Endothelial cell of umbilical vein (primary cell): Measurements from ENCODE around the gene MMP28. TPM values are rescaled to one million over a fixed set of nuclear protein-coding genes. Genes with fewer than 3 reads are reported as not detected.

Experiments used
- BruUV-seq: library from RNA; stranded (reverse); fragments of 400-500 nt; replicated peaks from 2 replicates; lab custom pipeline; 2021; lab: Mats Ljungman, UMichigan
- CTCF ChIA-PET: fragments of 300-600, 350-600 bp; sonication (Branson Sonifier 250); formaldehyde crosslinking; loops from one replicate; lab custom pipeline; 2021; ENCODE audit warnings: antibody characterized with exemption, inconsistent platforms; lab: Charles Lee
- POLR2A ChIA-PET: fragments of 300-600, 350-600 bp; sonication (Branson Sonifier 250); formaldehyde crosslinking; loops from one replicate; lab custom pipeline; 2021; ENCODE audit warnings: antibody characterized with exemption, inconsistent platforms; lab: Charles Lee
- DNase-seq: peaks from one replicate; pipeline ENCODE4 v3.0.0-alpha.2; 2011; ENCODE audit warnings: low read depth, low spot score
- FAIRE-seq: peaks from 2 replicates; lab custom pipeline; 2011; peaks lifted over from hg19 to GRCh38; lab: Jason Lieb, UNC
- H2AFZ ChIP-seq: 2 replicates; pipeline ENCODE4 v1.6.0; 2012; ENCODE audit warnings: low read depth, low read length, control low read depth, inconsistent platforms
- H3K27ac ChIP-seq: 2 replicates; pipeline ENCODE4 v1.5.1; 2011; ENCODE audit warnings: low read depth, mild to moderate bottlenecking, control low read depth, low read length, moderate library complexity; ENCODE audit not compliant: insufficient read depth
- H3K27me3 ChIP-seq, 2 experiments: 2 replicates each; pipeline versions ENCODE4 v1.6.0 to v1.6.1; 2011; ENCODE audit warnings: low read length in 2 of 2, mixed read lengths in 1 of 2; ENCODE audit not compliant: control insufficient read depth in 2 of 2, insufficient read depth in 2 of 2
- H3K36me3 ChIP-seq, 2 experiments: 2 replicates in 1 of 2; 3 replicates in 1 of 2; pipeline ENCODE4 v1.5.1; 2011; ENCODE audit warnings: low read length in 2 of 2, mild to moderate bottlenecking in 1 of 2, moderate library complexity in 1 of 2; ENCODE audit not compliant: control insufficient read depth in 2 of 2, insufficient read depth in 2 of 2; ENCODE audit errors: extremely low read depth in 1 of 2
- H3K4me1 ChIP-seq: 3 replicates; pipeline ENCODE4 v1.5.1; 2011; ENCODE audit warnings: mild to moderate bottlenecking, low read length; ENCODE audit not compliant: control insufficient read depth, insufficient read depth; ENCODE audit errors: extremely low read depth
- H3K4me2 ChIP-seq: 2 replicates; pipeline ENCODE4 v1.6.1; 2011; ENCODE audit warnings: low read length, control low read depth, mixed read lengths; ENCODE audit not compliant: insufficient read depth
- H3K4me3 ChIP-seq, 3 experiments: fragments of 200-600 bp in 1 of 3; sonication (generic), shearing (Covaris generic) in 1 of 3; replicated peaks in 1 of 3; 2 replicates each; pipeline ENCODE4 v1.5.1; 2011 to 2016; ENCODE audit warnings: control low read depth in 3 of 3, low read length in 3 of 3, mild to moderate bottlenecking in 2 of 3, inconsistent platforms in 1 of 3, low read depth in 1 of 3, moderate library complexity in 1 of 3; ENCODE audit not compliant: insufficient read depth in 1 of 3
- H3K79me2 ChIP-seq: 2 replicates; pipeline ENCODE4 v1.6.0; 2012; ENCODE audit warnings: low read length, inconsistent platforms; ENCODE audit not compliant: control insufficient read depth, insufficient read depth
- H3K9ac ChIP-seq: replicated peaks from 2 replicates; pipeline ENCODE3; 2011; ENCODE audit warnings: low read length, control low read depth; ENCODE audit not compliant: insufficient read depth; ENCODE audit errors: extremely low read depth
- H3K9me1 ChIP-seq: replicated peaks from 3 replicates; pipeline ENCODE4 v1.6.0; 2011; ENCODE audit warnings: mild to moderate bottlenecking, low read length; ENCODE audit not compliant: control insufficient read depth, insufficient read depth; ENCODE audit errors: extremely low read depth
- H3K9me3 ChIP-seq: replicated peaks from 2 replicates; pipeline ENCODE4 v1.5.1; 2012; ENCODE audit warnings: low read length, inconsistent platforms; ENCODE audit not compliant: control insufficient read depth, insufficient read depth
- H4K20me1 ChIP-seq: replicated peaks from 2 replicates; pipeline ENCODE3; 2011; ENCODE audit warnings: mild to moderate bottlenecking, low read length; ENCODE audit not compliant: control insufficient read depth, insufficient read depth; ENCODE audit errors: extremely low read depth
- CTCF ChIP-seq, 2 donors: IDR thresholded peaks; 1 replicate in 1 of 2; 2 replicates in 1 of 2; pipeline ENCODE4 v1.5.1; 2011; ENCODE audit warnings: low read length in 2 of 2, mild to moderate bottlenecking in 2 of 2, moderate library complexity in 2 of 2, control low read depth in 1 of 2, inconsistent platforms in 1 of 2, low read depth in 1 of 2; ENCODE audit not compliant: insufficient read depth in 1 of 2; ENCODE audit errors: extremely low read depth in 1 of 2
- EZH2 ChIP-seq: IDR thresholded peaks from 2 replicates; pipeline ENCODE4 v1.6.1; 2012; ENCODE audit warnings: borderline replicate concordance, low read depth, mild to moderate bottlenecking, moderate library complexity, low read length, inconsistent platforms; ENCODE audit not compliant: severe bottlenecking
- FOS ChIP-seq: IDR thresholded peaks from 2 replicates; pipeline ENCODE4 v1.6.1; 2011; ENCODE audit warnings: mild to moderate bottlenecking, low read length, moderate library complexity, borderline replicate concordance; ENCODE audit not compliant: insufficient read depth
- GATA2 ChIP-seq: IDR thresholded peaks from 2 replicates; pipeline ENCODE4 v1.7.0; 2011; ENCODE audit warnings: low read depth, mild to moderate bottlenecking, moderate library complexity, mixed read lengths, low read length; ENCODE audit not compliant: insufficient read length, insufficient read depth
- JUN ChIP-seq: IDR thresholded peaks from 2 replicates; pipeline ENCODE4 v1.6.1; 2011; ENCODE audit warnings: borderline replicate concordance, low read depth; ENCODE audit not compliant: insufficient read length, insufficient read depth
- MAX ChIP-seq: IDR thresholded peaks from 2 replicates; pipeline ENCODE4 v1.6.1; 2011; ENCODE audit not compliant: insufficient read depth, insufficient read length
- MYC ChIP-seq: IDR thresholded peaks from one replicate; pipeline ENCODE4 v1.6.1; 2011; ENCODE audit warnings: mild to moderate bottlenecking, low read depth, low read length
- POLR2A ChIP-seq: IDR thresholded peaks from 2 replicates; pipeline ENCODE4 v1.6.1; 2012; ENCODE audit warnings: low read depth, mild to moderate bottlenecking, control low read depth, low read length
- POLR2AphosphoS5 ChIP-seq: IDR thresholded peaks from 2 replicates; pipeline ENCODE4 v1.6.1; 2012; ENCODE audit warnings: low read depth, mild to moderate bottlenecking, control low read depth, low read length, moderate library complexity; ENCODE audit not compliant: insufficient read depth
- dilution Hi-C: fragments of 300-500 bp; cut with MboI; formaldehyde crosslinking; loops from one replicate; pipeline ENCODE4 v1.15.0; 2019; ENCODE audit warnings: low sequenced_read_pairs; ENCODE audit not compliant: extremely low pct_ligation_motif_present
- intact Hi-C: fragments of 100-400 bp; cut with micrococcal nuclease; formaldehyde crosslinking; loops from one replicate; pipeline ENCODE4 v1.10.0; 2022
- polyA plus RNA-seq, 4 experiments: library from polyadenylated mRNA; depleted of rRNA in 3 of 4; stranded (reverse) in 3 of 4; unstranded in 1 of 4; fragments of >200 nt; gene quantifications; 2 replicates each; pipeline versions ENCODE4 v1.2.1 to v1.2.3, GENCODE V29; 2011 to 2012; ENCODE audit warnings: missing spikeins in 1 of 4
- total RNA-seq: library from RNA; stranded (reverse); gene quantifications from 2 replicates; pipeline ENCODE4 v1.2.3, GENCODE V29; 2021

MMP28 gene
- total and polyA plus RNA-seq, 2 donors (not counting 3 experiments of a cell fraction or from before 2014, with no cell fraction given): 6.1 to 7.1 TPM

- no peaks in the 10 kb centered on the region for H3K9me3 ChIP-seq
- no peaks in the 10 kb centered on the region for H4K20me1 ChIP-seq
- peaks cover 4% of the 10 kb centered on the region for H3K4me1 ChIP-seq
- TF ChIP-seq FOS: no peak
- TF ChIP-seq POLR2AphosphoS5: no peak
- TF ChIP-seq MAX: no peak
- no peak for TF ChIP-seq MYC
- no peak for TF ChIP-seq POLR2A
- no peak for TF ChIP-seq CTCF (IDR thresholded peaks at IDR 0.05; ENCODE audit: extremely low read depth in 1 of 2, insufficient read depth in 1 of 2, low read depth in 1 of 2, low read length in 2 of 2)
- no peak for TF ChIP-seq JUN
- TF ChIP-seq GATA2: no peak
- no peak for TF ChIP-seq EZH2
- BruUV-seq: no TSS peak
- H3K4me3 ChIP-seq: no peak overlapping the region
- ChIA-PET CTCF (interaction anchor here (0.6 to 8.1 kb wide), 5 partner anchors 11 to 29 kb away, joined by 3 to 68 read pairs (median 5); no protein-coding TSS in a partner anchor), POLR2A (interaction anchor here (1.1 kb wide), 1 partner anchor 16 kb away, joined by 3 read pairs; the partner anchor contains the start of gene TAF15)
- dilution Hi-C loops: no loop called here
- H3K27me3 ChIP-seq: peaks cover 48 to 63% of the 10 kb centered on the region in 2 experiments
- intact Hi-C loops: no loop called here
- no peak overlapping the region for H3K4me2 ChIP-seq
- DNase-seq (no peak), FAIRE-seq (no peak)
- no peak overlapping the region for H3K9ac ChIP-seq
- no peak overlapping the region for H2AFZ ChIP-seq
- no peak overlapping the region for H3K27ac ChIP-seq
- no peaks in the 10 kb centered on the region for H3K9me1 ChIP-seq
- no peaks in the 10 kb centered on the region for H3K79me2 ChIP-seq
- H3K36me3 ChIP-seq: no peaks in the 10 kb centered on the region
Observed at GRCh38 chr17:35793257-35793656, 2.2 kb downstream of the MMP28 start.
